ENCODE data around the gene TAF7. TPM values are rescaled to one million over a fixed set of nuclear protein-coding genes. Genes with fewer than 3 reads are reported as not detected.

Gene TAF7
- total and polyA plus RNA-seq, 9 of the 15 experiments (the other 6 are each of a cell fraction or from before 2014, with no cell fraction given), result 51.6 to 116 (median 73.3) TPM

- TF ChIP-seq ZBTB43 (CRISPR knock-in tag; IDR thresholded peaks at IDR 0.05) (no peak), ETV6 (IDR thresholded peaks at IDR 0.05; ENCODE audit: borderline replicate concordance in 1 of 2, low read depth in 2 of 2, low read length in 1 of 2) (no peak), ETV6 (CRISPR knock-in tag; IDR thresholded peaks at IDR 0.05; ENCODE audit: borderline replicate concordance) (no peak), HDAC6 (IDR thresholded peaks at IDR 0.05; ENCODE audit: low read depth, low read length) (no peak), CBX3 (IDR thresholded peaks at IDR 0.05; ENCODE audit: borderline replicate concordance in 1 of 2, low read length in 2 of 2) (peak in 1 of 2 experiments; percentile 21; a peak in 2 of 3 replicates), U2AF2 (optimal IDR thresholded peaks at IDR 0.05; ENCODE audit: low read depth, low read length) (no peak), PCBP2 (IDR thresholded peaks at IDR 0.05; ENCODE audit: low read depth, low read length, poor library complexity, severe bottlenecking) (no peak), FOXO4 (CRISPR knock-in tag; IDR thresholded peaks at IDR 0.05) (no peak; the same call in 1 of the 2 replicates), CBFB (CRISPR knock-in tag; IDR thresholded peaks at IDR 0.05) (no peak), EHMT2 (IDR thresholded peaks at IDR 0.05) (0 out of 2 replicates have a peak, but pooled peaks have one; percentile 58), NFATC3 (IDR thresholded peaks at IDR 0.05) (no peak), PATZ1 (CRISPR knock-in tag; IDR thresholded peaks at IDR 0.05; ENCODE audit: borderline replicate concordance) (0 out of 2 replicates have a peak, but pooled peaks have one; percentile 55), TRIM25 (IDR thresholded peaks at IDR 0.05; ENCODE audit: borderline replicate concordance) (no peak), ZNF785 (CRISPR knock-in tag; IDR thresholded peaks at IDR 0.05) (no peak), CCAR2 (IDR thresholded peaks at IDR 0.05; ENCODE audit: low read depth, low read length) (no peak), HMBOX1 (IDR thresholded peaks at IDR 0.05) (no peak), YBX1 (IDR thresholded peaks at IDR 0.05) (no peak), SMARCB1 (IDR thresholded peaks at IDR 0.05; ENCODE audit: insufficient read length, low read depth) (no peak), MCM7 (IDR thresholded peaks at IDR 0.05) (no peak)
These were observed at the start of gene TAF7 (continued) for GRCh38 chr5:141320225-141321169.
